A673 (cell line): ENCODE data around the gene TYSND1. TPM values are rescaled to one million over a fixed set of nuclear protein-coding genes. Genes with fewer than 3 reads are reported as not detected.
A peak's percentile ranks its signal among the peaks of the same experiment; 100 is the strongest.

ENCODE experiments used
- BruUV-seq: library from RNA; stranded (reverse); fragments of 400-500 nt; replicated peaks from 2 replicates; lab custom pipeline; 2021; lab: Mats Ljungman, UMichigan
- CTCF ChIA-PET: fragments of 300-600 bp; sonication (Branson Sonifier 250); formaldehyde crosslinking; loops from one replicate; lab custom pipeline; 2022; ENCODE audit warnings: antibody characterized with exemption; lab: Charles Lee
- POLR2A ChIA-PET: fragments of 300-600 bp; sonication (Branson Sonifier 250); formaldehyde crosslinking; loops from one replicate; lab custom pipeline; 2022; ENCODE audit warnings: antibody characterized with exemption; ENCODE audit not compliant: low non-redundant PET; lab: Charles Lee
- DNase-seq: peaks from one replicate; pipeline ENCODE4 v3.0.0-alpha.2; 2015; ENCODE audit warnings: low spot score
- H3K27ac ChIP-seq: fragments of 200-600 bp; sonication (generic); 2 replicates; pipeline ENCODE4 v1.5.1; 2016; ENCODE audit warnings: mixed run types, low read depth, mild to moderate bottlenecking, mixed read lengths, antibody characterized with exemption, low read length; ENCODE audit not compliant: poor library complexity, severe bottlenecking
- H3K27me3 ChIP-seq: fragments of 200-600 bp; sonication (generic); replicated peaks from 2 replicates; pipeline ENCODE4 v1.6.1; 2017; ENCODE audit warnings: mixed run types, low read depth, mild to moderate bottlenecking, mixed read lengths, antibody characterized with exemption, low read length; ENCODE audit not compliant: insufficient read depth, poor library complexity
- H3K36me3 ChIP-seq: fragments of 200-600 bp; sonication (generic); 2 replicates; pipeline ENCODE4 v1.6.1; 2016; ENCODE audit warnings: mixed run types, mild to moderate bottlenecking, mixed read lengths, antibody characterized with exemption, low read length; ENCODE audit not compliant: insufficient read depth, poor library complexity, severe bottlenecking
- H3K4me1 ChIP-seq: fragments of 200-600 bp; sonication (generic); 2 replicates; pipeline ENCODE4 v1.6.1; 2017; ENCODE audit warnings: mixed run types, mild to moderate bottlenecking, mixed read lengths, antibody characterized with exemption, low read length; ENCODE audit not compliant: insufficient read depth, poor library complexity, severe bottlenecking
- H3K4me3 ChIP-seq: fragments of 200-600 bp; sonication (generic); 2 replicates; pipeline ENCODE4 v1.5.1; 2016; ENCODE audit warnings: low read depth, mixed run types, mild to moderate bottlenecking, mixed read lengths, low read length; ENCODE audit not compliant: poor library complexity, severe bottlenecking
- H3K9me3 ChIP-seq: fragments of 200-600 bp; sonication (generic); 2 replicates; pipeline ENCODE4 v1.6.1; 2016; ENCODE audit warnings: mixed run types, low read depth, mild to moderate bottlenecking, mixed read lengths, antibody characterized with exemption, low read length; ENCODE audit not compliant: poor library complexity, severe bottlenecking
- EZH2 ChIP-seq: fragments of 200-600 bp; sonication (generic); IDR thresholded peaks from 2 replicates; pipeline ENCODE4 v1.6.1; 2017; ENCODE audit warnings: borderline replicate concordance, low read depth, mild to moderate bottlenecking, mixed read lengths, antibody characterized with exemption, low read length; ENCODE audit not compliant: poor library complexity, severe bottlenecking
- intact Hi-C: fragments of 100-400 bp; cut with micrococcal nuclease; formaldehyde crosslinking; loops from one replicate; pipeline ENCODE4 v1.10.0; 2022; ENCODE audit not compliant: unreplicated experiment
- total RNA-seq: library from RNA; stranded (reverse); gene quantifications from 2 replicates; pipeline ENCODE4 v1.2.3, GENCODE V29; 2021
- TF ChIP-seq, protein P1 (sequence below): fragments of 300-800, 200-600 bp; sonication (generic); conservative IDR thresholded peaks from 2 replicates; pipeline ENCODE4 v1.5.1; 2017; ENCODE audit warnings: low read depth, mild to moderate bottlenecking, antibody characterized with exemption, low read length, moderate library complexity, mixed read lengths

The TYSND1 gene
- total RNA-seq, 1 experiment from 2014 or later: 36.5 TPM

DNA sequence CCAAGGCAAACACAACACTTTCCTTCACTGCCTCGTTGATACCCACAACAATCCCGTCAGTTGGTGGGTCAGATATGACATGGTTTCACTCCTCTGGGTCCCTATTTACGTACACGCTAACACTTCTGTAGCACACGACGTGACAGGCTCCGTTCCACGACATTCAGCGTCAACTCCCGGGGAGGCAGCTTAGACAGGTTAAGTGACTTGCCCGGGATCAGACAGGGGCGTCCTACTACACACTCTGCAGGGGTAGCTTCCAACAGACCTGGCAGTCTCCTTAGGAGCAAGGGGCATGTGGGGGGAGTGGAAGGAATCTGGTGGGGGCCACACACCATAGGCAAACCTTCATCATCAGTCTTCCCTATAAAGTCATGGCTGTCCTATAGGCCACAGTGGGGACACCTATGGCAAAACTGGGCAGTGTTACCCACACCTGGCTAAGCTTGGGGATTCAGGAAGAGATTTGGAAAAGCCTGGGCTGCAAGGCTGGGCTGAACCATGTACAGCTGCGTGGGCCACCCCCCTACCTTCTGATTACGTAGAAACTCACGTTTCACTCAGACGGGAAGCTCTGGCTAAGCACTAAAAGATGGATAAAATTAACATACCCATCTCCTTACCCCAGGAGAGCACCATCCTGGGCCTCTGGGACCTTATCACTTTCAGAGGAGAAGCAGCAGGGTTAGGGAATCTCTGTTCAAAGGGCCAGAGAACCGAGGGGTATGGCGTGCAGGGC lies 2.0 kb downstream of the TYSND1 start:
- intact Hi-C loops: loop anchor here (5.0 kb wide), 2 partner anchors 92 to 238 kb away; partner anchors contain the start of genes LRRC20 and MACROH2A2

DNA sequence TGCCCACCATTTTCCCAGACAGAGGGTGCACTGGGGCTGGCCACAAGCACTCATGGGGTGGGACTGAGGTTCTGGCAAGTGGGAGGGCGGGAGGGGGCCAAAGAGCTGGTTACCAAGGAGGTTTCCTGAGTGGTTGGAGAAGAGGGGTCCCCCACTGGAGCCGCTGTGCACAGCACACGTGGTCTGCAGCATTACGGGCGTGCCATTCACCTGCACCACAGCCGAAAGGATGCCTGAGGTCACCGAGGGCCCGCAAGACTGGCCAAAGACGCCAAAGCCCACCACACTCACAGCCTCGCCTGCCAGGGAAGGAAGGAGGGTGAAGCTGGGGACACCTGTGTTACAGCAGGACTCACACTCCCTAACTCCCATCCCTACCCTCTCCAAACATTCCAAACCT lies 3.9 kb downstream of the TYSND1 start:
- BruUV-seq: no TSS peak
- ChIA-PET POLR2A (no interaction called here), CTCF (no interaction called here)
- intact Hi-C loops: no loop called here
- TF ChIP-seq EZH2: no peak
- TF ChIP-seq, protein P1, sequence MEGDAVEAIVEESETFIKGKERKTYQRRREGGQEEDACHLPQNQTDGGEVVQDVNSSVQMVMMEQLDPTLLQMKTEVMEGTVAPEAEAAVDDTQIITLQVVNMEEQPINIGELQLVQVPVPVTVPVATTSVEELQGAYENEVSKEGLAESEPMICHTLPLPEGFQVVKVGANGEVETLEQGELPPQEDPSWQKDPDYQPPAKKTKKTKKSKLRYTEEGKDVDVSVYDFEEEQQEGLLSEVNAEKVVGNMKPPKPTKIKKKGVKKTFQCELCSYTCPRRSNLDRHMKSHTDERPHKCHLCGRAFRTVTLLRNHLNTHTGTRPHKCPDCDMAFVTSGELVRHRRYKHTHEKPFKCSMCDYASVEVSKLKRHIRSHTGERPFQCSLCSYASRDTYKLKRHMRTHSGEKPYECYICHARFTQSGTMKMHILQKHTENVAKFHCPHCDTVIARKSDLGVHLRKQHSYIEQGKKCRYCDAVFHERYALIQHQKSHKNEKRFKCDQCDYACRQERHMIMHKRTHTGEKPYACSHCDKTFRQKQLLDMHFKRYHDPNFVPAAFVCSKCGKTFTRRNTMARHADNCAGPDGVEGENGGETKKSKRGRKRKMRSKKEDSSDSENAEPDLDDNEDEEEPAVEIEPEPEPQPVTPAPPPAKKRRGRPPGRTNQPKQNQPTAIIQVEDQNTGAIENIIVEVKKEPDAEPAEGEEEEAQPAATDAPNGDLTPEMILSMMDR: no peak
- Histone ChIP-seq H3K36me3 (peaks cover 22% of the 10 kb centered on the region), H3K4me1 (peaks cover 18% of the 10 kb centered on the region), H3K4me3 (no peak overlapping the region), H3K9me3 (no peaks in the 10 kb centered on the region), H3K27me3 (no peaks in the 10 kb centered on the region), H3K27ac (no peak overlapping the region)
- DNase-seq: no peak

More for the DNA sequence above, 2.0 kb downstream of the TYSND1 start:
- ChIA-PET POLR2A (no interaction called here), CTCF (no interaction called here)
- Histone ChIP-seq H3K4me3 (peak overlapping the region; percentile 75), H3K4me1 (peaks cover 24% of the 10 kb centered on the region), H3K27ac (peak overlapping the region; percentile 97), H3K27me3 (no peaks in the 10 kb centered on the region), H3K36me3 (peaks cover 12% of the 10 kb centered on the region), H3K9me3 (no peaks in the 10 kb centered on the region)
- TF ChIP-seq EZH2: no peak
- TF ChIP-seq, protein P1: no peak
- TSS peak; percentile 16 for BruUV-seq
- no peak for DNase-seq

DNA sequence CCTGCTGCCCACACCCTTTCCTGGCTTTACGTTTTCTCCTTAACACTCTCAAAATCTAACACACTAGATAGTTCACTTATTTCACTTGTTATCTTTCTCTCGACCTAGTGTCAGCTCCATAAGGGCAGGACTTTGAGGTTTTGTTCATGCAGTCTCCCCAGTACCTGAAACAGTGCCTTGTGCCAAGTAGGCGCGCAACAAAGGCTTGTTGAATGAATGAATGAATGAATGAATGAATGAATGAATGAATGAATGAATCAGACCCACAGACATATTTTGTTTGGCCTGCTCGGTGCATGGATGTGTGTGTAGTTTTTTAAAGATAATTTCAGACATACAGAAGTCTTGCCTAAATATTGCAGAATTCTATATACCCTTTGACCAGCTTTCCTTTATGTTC lies 6.2 kb downstream of the TYSND1 start:
- no TSS peak for BruUV-seq
- intact Hi-C loops: no loop called here
- ChIA-PET CTCF (no interaction called here), POLR2A (no interaction called here)
- Histone ChIP-seq H3K4me3 (no peak overlapping the region), H3K27me3 (no peaks in the 10 kb centered on the region), H3K4me1 (peaks cover 12% of the 10 kb centered on the region), H3K36me3 (peaks cover 22% of the 10 kb centered on the region), H3K9me3 (no peaks in the 10 kb centered on the region), H3K27ac (no peak overlapping the region)
- no peak for TF ChIP-seq EZH2
- TF ChIP-seq, protein P1: no peak
- no peak for DNase-seq
